HG03457 (cell line): ENCODE data around the gene ADNP2.

Experiments used
- ATAC-seq: cut with Tn5 transposase; IDR thresholded peaks from one replicate; pipeline ENCODE4 v1.9.1; 2021; ENCODE audit warnings: moderate number of reproducible peaks; ENCODE audit not compliant: unreplicated experiment

Gene ADNP2, protein sequence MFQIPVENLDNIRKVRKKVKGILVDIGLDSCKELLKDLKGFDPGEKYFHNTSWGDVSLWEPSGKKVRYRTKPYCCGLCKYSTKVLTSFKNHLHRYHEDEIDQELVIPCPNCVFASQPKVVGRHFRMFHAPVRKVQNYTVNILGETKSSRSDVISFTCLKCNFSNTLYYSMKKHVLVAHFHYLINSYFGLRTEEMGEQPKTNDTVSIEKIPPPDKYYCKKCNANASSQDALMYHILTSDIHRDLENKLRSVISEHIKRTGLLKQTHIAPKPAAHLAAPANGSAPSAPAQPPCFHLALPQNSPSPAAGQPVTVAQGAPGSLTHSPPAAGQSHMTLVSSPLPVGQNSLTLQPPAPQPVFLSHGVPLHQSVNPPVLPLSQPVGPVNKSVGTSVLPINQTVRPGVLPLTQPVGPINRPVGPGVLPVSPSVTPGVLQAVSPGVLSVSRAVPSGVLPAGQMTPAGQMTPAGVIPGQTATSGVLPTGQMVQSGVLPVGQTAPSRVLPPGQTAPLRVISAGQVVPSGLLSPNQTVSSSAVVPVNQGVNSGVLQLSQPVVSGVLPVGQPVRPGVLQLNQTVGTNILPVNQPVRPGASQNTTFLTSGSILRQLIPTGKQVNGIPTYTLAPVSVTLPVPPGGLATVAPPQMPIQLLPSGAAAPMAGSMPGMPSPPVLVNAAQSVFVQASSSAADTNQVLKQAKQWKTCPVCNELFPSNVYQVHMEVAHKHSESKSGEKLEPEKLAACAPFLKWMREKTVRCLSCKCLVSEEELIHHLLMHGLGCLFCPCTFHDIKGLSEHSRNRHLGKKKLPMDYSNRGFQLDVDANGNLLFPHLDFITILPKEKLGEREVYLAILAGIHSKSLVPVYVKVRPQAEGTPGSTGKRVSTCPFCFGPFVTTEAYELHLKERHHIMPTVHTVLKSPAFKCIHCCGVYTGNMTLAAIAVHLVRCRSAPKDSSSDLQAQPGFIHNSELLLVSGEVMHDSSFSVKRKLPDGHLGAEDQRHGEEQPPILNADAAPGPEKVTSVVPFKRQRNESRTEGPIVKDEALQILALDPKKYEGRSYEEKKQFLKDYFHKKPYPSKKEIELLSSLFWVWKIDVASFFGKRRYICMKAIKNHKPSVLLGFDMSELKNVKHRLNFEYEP

DNA sequence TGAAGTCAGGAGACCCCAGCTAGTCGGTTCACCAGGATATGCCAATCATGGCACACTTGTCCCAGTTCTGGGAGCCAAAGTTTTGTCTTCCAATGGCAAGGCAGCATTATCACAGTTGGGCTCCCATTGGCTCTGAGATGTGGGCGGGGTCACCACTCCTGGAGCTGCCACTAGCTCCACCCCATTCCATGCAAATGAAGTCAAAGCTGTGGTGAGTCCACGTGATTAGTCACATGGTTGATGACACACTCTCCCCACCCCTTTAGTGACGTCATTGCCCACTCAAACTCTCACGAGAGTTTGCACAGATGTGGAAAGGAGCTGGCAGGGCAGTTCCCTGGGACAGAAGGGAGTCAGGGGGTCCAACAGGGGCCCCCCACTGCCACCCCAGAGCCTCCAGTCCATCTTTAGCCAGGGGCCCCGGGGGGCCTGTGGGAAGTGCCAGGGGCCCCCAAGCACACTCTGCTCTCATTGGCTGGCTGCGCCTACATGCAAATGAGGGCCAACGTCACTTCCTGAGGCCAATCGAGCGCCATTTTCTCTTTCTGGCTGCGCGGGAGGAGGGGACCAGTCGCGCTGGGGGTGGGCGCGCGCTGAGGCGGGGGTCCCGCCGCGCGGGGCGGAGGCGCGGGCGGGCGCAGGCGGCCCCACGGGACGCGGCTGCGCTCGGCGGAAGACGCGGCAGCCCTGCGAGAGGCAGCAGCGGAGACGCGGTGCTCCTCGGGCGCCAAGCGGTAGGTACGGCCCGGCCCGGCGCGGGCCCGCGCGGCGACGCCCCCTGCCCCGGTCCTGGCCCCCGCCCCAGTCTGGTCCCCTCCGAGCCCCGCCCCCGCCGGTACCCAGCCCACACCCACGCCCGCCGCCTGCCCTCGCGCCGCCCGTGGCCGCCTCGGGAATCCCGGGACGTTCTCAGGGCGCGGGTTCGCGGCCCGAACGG, at the start of gene ADNP2:
TSS of gene ADNP2 (plus strand) at position 524 of the 937 bp plus-strand sequence. CDS start 8,281 bp downstream, outside the sequence.
- peak; percentile 53 for ATAC-seq

DNA sequence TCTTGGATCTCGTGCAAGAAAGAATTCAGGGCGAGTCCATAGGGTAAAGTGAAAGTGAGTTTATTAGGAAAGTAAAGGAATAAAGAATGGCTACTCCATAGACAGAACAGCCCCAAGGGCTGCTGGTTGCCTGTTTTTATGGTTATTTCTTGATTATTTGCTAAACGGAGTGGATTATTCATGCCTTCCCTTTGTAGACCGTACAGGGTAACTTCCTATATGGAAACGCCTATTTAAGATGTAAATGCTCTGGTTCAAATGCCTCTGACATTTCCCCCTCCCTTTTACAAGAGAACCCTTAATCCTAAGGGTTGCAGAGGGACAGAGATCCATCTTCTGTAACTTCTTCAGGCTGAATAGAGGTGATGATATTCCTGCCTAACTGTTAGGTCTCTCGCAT, 49.1 kb upstream of the ADNP2 start:
- ATAC-seq, result no peak

DNA sequence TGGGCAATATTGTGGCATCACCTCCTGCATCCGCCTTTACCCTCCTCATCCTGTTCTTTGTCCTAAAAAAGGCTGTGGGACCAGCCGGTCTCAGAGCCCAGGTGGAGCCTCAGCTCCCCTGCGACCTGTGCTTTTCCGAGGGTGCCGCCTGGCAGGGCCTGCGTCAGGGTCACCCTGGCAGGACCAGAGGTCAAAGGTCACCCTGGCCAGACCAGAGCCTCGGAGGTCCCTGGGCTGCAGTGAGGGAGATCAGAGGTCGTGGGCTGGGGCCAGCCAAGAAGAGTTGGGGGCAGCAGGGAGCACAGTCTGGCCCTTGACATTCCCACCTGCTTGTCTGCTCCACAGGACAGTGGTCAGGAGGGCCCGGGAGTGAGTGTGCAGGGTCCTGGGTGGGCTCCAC, 43.4 kb upstream of the ADNP2 start:
- no peak for ATAC-seq

DNA sequence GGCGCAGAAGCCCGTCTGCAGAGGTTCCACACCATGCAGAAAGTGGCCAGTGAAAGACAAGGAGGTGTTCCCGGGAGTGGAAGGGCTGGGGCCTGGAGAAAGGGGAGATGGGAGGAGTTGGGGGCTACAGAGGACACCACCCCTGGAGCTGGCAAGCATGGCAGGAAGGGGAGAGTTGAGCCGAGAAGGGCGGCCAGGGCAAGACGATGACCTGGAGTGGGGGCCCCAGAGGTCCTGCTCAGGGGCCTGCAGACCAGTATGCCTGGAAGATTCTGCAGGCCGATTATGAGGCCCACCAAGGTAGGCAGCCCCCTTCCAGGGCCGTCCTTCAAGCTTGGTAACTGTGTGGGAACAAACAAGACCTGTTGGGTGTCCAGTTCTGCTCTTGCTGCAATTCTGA, 41.7 kb upstream of the ADNP2 start:
- ATAC-seq, result no peak

DNA sequence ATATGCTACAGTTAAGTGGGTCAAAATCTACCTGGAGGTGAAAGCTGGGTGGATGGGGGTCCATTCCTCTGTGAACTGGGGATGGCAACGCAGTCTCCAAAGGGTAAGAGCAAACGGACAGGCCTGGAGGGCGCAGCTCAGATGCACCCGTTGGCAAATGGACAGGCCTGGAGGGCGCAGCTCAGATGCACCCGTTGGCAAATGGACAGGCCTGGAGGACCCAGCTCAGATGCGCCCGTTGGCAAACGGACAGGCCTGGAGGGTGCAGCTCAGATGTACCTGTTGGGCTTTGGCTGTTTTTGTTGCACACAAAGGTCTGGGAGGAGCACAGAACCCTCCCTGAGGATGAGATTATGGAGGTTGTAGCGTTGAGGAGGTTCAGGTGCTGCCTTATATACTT, 41.2 kb upstream of the ADNP2 start:
- no peak for ATAC-seq

DNA sequence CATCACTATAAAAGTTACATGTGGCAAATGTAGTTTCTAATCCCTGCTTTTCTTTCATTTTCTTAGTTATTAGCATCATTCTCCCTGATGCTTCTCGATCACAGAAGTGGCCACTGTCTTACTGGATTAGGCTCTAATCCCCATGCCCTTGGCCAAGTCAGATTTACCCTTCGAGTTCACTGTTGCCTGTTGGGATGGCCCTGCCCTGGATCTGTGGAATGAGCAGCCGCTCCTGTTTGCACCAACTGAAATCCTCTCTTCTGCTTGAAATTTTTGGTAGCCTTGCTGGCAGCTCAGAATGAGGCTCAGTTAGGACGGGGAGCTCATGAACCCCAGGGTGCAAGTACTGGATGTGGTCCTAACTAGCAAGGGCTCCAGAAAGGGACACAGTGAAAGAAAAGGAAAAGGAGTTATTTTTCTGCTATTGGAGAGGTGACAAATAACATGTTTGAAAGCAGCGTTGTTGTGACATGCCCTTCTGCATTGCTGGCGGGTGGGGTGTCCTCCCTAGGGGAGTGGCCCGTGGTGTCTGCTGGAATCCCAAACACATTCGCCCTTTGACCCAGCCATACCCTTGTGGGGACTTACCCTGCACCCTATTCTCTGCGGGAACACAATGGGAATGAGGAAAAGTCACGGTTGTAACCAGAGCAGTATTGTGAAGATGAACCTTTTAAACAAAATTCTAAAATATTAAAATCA, 40.3 kb upstream of the ADNP2 start:
- ATAC-seq, result no peak

DNA sequence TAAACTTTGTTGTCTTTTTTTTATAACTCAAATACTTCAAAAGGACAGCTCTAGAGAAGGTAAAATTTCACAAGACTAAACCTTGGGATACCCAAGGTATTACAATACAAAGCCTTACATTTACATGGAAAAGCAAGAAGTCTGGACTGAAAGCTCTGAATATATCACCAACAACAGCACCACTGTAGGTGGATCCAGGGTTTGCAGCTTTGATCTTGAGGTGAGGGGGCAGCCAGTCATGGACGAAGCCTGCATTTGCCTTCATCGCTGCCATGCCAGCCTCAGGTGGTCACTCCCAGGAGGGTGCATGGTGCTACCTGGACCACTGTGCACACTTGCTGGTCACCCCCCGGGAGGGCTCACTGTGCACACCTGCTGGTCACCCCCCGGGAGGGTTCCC, 38.2 kb upstream of the ADNP2 start:
- ATAC-seq, result no peak

DNA sequence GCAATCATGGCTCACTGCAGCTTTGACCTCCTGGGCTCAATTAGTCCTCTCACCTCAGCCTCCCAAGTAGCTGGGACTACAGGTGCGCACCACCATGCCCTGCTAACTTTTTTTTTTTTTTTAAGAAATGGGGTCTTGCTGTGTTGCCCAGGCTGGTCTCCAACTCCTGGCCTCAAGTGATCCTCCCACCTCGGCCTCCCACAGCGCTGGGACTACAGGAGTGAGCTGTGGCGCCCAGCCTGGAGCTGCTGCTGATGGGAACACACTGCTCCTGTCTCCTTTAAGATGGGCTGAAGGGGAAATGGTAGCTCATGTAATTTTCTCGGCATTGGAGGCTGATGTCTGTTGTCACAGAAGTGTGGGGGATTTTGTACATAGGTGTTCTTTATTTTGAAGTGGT, 34.9 kb upstream of the ADNP2 start:
- no peak for ATAC-seq

DNA sequence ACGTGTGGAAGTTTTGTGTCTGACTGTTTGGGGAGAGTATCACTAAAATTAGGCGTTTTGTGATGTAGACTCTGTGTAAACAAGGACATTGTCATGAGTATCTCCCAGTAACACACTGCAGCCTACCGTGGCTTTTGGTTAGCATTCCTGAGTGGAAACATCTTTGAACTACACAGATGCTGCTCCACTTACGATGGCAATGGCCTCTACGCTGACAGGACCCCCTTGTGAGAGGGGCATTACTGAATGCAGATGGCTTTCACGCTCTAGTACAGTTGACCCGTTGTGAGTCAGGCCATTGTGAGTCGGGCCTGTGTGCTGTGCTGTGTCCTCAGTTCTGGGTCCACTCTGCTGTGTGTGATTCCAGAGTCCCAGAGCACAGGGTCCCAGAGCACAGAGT, 34.4 kb upstream of the ADNP2 start:
- no peak for ATAC-seq

DNA sequence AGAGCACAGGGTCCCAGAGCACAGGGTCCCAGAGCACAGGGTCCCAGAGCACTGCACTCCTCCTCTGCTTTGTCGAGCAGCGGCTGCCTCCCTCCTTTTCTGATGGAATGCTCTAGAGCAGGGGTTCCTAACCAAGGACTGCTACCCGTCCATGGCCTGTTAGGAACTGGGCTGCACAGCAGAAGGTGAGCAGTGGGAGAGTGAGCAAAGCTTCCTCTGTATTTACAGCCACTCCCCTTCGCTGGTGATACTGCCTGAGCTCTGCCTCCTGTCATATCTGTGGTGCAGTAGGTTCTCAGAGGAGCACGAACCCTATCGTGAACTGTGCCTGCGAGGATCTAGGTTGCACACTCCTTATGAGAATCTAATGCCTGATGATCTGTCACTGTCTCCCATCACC, 33.1 kb upstream of the ADNP2 start:
- no peak for ATAC-seq

DNA sequence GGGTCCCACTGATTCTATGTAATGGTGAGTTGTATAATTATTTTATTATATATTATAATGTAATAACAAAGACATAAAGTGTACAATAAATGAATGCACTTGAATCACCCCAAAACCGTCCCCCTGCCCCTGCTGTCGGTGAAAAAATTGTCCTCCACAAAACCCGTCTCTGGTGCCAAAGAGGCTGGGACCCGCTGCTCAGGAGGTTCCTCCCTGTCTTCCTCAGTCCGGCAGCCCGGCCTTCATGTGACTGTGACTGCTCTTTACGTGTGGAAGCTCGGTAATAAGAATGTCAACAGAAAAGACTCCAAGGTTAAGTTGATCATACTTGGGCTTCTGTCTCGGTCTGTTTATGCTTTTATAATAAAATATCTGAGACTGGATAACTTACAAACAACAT, 32.7 kb upstream of the ADNP2 start:
- no peak for ATAC-seq

DNA sequence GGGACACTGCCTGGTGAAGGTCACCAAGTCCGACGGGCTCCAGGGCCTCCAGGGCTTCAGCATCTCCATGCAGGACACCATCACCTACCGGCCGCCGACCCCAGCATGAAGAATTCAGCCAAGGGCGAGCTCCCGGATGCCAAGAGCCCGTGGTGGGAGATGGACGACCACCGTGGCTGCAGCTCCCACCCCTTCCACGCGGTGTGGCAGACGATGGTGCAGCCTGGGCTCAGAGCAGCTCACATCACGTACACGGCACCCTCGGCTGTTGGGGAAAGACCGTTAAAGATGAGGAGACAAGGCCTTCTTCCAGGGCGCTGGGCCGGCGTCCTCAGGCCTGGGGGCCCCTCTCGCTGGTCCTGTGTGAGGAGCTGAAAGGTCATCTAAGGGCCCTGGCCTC, 31.2 kb upstream of the ADNP2 start:
- no peak for ATAC-seq

DNA sequence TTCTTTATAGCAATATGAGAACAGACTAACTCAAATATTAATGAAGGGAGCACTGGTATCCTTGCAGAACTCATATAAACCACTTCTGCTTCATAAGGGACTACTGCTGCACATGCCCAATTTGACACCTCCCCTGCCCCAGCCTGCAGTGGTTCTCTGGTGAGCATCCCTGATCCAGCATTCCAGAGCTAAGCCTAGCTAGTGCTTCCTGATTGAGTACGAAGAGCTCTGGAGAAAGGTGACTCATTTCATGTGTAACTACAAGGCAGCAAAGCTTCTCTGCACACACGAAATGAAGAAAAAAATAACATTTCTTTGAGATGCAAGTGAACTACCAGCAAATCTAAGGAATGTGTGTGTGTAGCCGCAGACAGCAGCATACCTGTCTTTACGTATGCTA, 22.8 kb upstream of the ADNP2 start:
- no peak for ATAC-seq

DNA sequence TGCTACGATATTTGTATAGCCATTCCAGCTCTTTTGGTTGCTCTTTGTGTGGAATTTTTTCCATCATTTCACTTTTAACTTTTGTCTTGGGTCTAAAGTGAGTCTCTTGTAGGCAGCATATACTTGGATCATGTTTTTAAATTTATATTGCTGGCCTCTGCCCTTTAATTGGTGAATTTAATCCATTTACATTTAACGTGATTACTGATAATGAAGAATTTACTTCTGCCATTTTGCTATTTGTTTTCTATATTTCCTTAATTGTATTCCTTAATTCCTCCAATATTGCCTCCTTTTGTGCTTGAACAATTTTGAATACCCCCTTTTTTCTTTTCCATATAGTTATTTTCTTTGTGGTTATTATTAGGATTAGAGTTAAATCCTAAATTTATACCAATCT, 21.0 kb upstream of the ADNP2 start:
- ATAC-seq, result no peak

DNA sequence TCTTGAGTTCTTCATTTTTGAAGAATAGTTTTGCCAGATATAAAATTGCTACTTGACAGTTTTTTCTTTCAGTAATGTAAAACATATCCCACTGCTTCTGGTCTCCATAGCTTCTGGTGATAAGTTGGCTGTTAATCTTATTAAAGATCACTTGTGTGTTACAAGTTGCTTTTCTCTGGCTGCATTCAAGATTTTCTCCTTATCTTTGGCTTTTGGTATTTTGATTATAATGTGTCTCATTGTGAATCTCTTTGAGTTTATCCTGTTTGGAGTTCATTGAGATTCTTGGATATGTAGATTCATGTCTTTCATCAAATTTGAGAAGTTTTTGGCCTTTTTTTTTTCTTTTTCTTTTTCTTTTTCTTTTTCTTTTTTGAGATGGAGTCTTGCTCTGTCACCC, 20.2 kb upstream of the ADNP2 start:
- no peak for ATAC-seq

DNA sequence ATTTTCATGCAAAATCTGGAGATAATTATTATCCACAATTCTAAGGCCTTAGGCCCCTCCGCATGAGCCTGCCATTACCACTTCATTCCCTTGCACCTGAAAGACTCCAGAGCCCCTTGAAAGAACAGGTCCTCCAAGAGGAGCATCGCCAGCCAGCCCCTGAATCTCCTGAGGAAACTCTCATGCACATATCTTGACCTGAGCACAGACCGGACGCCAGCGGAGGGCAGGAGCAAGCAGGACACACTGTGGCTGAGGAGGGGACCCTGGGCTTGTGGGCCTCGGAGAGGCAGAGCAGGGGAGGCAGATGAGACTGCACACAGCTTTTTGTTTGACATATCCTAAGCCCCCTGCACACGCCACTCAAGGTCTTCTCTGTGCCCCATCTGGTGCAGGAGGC, 13.6 kb upstream of the ADNP2 start:
- no peak for ATAC-seq

DNA sequence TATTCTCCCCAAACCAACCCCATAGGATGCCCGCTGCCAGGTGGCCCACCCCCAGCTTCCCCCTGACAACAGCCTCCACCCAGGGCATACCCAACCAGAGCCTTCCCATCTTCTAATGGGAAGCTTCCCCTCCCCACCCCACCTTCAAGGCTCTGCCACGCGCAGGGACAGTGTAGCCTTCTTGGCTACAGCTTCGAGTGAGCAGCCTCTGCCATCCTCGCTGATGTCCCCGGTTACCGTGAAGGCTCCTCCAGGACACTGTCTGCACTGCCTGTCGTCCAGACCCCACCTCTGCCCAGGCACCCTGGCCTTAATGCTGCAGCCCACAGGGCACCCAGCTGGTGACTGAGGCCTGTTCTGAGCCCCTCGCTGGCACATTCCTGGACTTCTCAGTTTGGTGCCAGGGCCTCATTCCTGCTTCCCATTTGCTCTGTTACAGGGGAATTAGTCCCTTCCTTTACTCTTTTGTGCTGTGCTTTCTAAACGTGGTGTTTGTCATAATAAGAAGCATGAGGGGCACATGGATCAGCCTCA, 13.0 kb upstream of the ADNP2 start:
- no peak for ATAC-seq

DNA sequence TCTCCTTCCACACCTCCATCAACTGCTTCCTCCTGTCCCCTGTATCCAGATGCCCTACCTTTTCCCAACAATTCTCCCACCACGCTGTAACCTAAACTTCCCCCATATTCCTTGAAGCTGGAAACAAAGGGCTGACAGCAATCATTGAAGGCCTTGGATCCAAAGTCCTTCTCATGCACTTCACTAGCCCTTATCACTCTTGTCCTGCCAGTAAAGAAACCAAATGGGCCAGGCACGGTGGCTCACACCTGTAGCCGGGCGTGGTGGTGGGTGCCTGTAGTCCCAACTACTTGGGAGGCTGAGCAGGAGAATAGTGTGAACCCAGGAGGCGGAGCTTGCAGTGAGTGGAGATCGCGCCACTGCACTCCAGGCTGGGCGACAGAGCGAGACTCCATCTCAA, 11.9 kb upstream of the ADNP2 start:
- no peak for ATAC-seq

DNA sequence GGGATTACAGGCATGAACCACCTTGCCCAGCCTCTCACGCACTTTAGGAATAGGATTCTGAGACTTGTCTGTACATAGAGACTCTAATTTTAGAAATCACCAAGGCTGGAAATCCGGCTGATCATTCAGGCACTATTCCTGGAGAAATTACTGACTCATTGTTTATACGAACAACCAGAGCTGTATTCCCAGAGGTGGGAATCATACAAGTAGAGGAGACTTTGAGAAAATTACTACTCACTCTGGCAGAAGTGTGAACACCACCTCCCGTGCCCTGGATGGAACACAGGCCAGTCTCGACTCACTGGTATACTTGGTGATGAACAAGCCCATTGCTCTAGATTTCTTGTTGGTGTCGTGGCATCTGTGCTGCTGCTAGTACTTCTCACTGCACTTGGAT, 5.8 kb upstream of the ADNP2 start:
- ATAC-seq, result no peak

DNA sequence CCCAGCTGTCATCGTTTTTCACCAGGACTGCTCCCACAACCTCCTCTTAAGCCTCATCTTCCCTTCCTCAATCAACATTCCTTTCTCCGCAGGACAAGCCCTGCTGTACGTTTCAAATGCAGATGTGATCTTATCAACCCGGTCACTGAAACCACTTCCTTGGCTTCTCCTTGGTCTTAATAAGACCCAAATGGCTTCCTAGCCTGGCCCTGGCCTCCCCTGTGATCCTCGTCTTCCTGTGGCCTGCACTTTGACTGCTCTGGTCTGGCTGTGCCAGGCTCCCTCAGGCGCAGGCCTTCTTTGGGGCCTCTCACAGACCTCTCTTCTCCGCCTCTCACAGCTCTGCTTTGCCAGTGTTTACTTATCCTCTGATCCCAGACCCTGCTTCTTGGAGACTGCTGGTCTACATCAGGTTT, 4.7 kb upstream of the ADNP2 start:
- no peak for ATAC-seq
